ENCODE data around the gene SP5.

GRCh38 chr2:170690640-170691039, 24.5 kb upstream of the SP5 start:
- TF ChIP-seq, protein P1, sequence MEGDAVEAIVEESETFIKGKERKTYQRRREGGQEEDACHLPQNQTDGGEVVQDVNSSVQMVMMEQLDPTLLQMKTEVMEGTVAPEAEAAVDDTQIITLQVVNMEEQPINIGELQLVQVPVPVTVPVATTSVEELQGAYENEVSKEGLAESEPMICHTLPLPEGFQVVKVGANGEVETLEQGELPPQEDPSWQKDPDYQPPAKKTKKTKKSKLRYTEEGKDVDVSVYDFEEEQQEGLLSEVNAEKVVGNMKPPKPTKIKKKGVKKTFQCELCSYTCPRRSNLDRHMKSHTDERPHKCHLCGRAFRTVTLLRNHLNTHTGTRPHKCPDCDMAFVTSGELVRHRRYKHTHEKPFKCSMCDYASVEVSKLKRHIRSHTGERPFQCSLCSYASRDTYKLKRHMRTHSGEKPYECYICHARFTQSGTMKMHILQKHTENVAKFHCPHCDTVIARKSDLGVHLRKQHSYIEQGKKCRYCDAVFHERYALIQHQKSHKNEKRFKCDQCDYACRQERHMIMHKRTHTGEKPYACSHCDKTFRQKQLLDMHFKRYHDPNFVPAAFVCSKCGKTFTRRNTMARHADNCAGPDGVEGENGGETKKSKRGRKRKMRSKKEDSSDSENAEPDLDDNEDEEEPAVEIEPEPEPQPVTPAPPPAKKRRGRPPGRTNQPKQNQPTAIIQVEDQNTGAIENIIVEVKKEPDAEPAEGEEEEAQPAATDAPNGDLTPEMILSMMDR (IDR thresholded peaks at IDR 0.05; ENCODE audit: insufficient read depth, low read length, poor library complexity, severe bottlenecking), result no peak
- no peak for TF ChIP-seq EZH2phosphoT487 (conservative IDR thresholded peaks at IDR 0.05; ENCODE audit: low read length)

Measured in SU-DHL-6 (cell line).